Measurements from ENCODE around the gene EIF5B.
A peak's percentile ranks its signal among the peaks of the same experiment; 100 is the strongest.
"Not testable (repeated sequence)": the region's sequence is repeated elsewhere in the genome, so short reads cannot be mapped to it uniquely, and the experiment has no call there.

The EIF5B gene, protein sequence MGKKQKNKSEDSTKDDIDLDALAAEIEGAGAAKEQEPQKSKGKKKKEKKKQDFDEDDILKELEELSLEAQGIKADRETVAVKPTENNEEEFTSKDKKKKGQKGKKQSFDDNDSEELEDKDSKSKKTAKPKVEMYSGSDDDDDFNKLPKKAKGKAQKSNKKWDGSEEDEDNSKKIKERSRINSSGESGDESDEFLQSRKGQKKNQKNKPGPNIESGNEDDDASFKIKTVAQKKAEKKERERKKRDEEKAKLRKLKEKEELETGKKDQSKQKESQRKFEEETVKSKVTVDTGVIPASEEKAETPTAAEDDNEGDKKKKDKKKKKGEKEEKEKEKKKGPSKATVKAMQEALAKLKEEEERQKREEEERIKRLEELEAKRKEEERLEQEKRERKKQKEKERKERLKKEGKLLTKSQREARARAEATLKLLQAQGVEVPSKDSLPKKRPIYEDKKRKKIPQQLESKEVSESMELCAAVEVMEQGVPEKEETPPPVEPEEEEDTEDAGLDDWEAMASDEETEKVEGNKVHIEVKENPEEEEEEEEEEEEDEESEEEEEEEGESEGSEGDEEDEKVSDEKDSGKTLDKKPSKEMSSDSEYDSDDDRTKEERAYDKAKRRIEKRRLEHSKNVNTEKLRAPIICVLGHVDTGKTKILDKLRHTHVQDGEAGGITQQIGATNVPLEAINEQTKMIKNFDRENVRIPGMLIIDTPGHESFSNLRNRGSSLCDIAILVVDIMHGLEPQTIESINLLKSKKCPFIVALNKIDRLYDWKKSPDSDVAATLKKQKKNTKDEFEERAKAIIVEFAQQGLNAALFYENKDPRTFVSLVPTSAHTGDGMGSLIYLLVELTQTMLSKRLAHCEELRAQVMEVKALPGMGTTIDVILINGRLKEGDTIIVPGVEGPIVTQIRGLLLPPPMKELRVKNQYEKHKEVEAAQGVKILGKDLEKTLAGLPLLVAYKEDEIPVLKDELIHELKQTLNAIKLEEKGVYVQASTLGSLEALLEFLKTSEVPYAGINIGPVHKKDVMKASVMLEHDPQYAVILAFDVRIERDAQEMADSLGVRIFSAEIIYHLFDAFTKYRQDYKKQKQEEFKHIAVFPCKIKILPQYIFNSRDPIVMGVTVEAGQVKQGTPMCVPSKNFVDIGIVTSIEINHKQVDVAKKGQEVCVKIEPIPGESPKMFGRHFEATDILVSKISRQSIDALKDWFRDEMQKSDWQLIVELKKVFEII

GRCh38 chr2:99337113-99338028 lies at the start of gene EIF5B:
TSS of gene EIF5B (plus strand) at chr2:99337389. CDS start at chr2:99337555, 166 bp downstream.
- DNase-seq: peak; percentile 96

GRCh38 chr2:99297994-99298393 lies 39.2 kb upstream of the EIF5B start:
- peak; percentile 27 for DNase-seq

GRCh38 chr2:99299580-99299979 lies 37.6 kb upstream of the EIF5B start:
- no peak for DNase-seq

GRCh38 chr2:99301097-99301496 lies 36.1 kb upstream of the EIF5B start, which contains the start of gene LYG1:
TSS of gene LYG1 (minus strand) at chr2:99301197. CDS start at chr2:99295670, 5,527 bp downstream.
- DNase-seq: not testable (repeated sequence)

GRCh38 chr2:99317161-99317872 lies 19.9 kb upstream of the EIF5B start:
- no peak for DNase-seq

GRCh38 chr2:99317873-99318200 lies 19.4 kb upstream of the EIF5B start:
- not testable (repeated sequence) for DNase-seq

DNA sequence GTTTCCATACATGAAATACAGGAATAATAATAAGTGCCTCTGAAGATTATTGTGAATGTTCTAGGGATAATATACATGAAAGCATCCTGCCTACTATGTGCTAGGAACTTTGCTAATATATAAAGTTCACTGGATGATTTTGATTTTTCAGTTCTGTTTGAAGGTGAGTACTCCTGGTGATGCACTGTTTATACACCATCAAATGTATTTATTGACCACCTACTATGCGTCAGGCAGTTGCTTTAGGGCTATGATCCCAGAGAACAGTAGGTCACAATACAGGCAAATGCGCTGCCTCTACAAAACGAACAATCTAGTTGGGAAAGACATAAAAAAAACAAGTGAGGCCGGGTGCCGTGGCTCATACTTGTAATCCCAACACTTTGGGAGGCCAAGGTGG lies 11.8 kb upstream of the EIF5B start:
- DNase-seq: no peak

DNA sequence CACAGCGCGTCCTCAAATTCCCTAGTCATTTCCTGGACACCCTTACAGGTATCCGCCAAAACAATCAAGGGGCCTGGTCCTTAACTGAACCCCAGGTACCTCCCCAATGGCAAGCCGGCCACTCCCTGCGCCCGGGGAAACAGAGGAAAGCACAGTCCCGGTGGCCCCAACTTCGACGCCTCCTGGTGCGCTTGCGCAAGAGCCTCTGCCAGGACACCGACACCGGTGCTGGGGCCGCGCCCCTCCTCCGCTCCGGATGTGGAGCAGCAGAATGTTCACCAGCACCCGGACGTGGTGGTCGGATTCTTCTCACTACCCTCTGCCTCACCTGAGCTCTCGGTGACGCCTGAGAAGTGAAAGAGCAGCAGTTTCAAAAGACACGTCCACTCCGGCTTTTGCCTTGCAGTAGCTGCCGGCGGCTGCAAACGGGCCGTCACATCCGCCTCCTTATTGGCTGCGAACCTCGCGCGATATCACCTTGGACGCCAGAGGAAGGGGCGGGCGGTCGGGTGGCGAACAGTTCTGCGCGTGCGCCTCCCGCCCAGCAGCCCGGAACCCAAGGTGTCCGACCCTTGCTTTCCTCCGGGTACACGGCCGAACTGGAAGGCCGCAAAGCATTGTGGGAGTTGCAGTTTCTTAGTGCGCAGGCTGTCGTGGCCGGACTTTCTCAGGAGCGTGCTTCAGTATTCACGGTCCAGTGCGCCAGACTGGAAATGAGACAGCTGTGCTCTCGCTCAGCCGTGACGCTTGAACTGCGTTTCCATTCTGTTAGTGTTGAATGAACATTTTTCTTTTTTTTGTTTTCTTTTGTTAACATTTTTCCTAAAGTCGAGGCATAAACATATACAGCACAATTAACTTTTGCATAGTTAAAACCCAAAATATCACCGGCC lies 1.0 kb upstream of the EIF5B start, which contains the start of gene TXNDC9:
Gene TXNDC9, minus strand, starts transcription at position 423 of the 893 bp plus-strand sequence. CDS start 3,123 bp downstream, outside the sequence.
- DNase-seq: peak; percentile 100

GRCh38 chr2:99336804-99337112 lies 431 bp upstream of the EIF5B start:
- DNase-seq: no peak

DNA sequence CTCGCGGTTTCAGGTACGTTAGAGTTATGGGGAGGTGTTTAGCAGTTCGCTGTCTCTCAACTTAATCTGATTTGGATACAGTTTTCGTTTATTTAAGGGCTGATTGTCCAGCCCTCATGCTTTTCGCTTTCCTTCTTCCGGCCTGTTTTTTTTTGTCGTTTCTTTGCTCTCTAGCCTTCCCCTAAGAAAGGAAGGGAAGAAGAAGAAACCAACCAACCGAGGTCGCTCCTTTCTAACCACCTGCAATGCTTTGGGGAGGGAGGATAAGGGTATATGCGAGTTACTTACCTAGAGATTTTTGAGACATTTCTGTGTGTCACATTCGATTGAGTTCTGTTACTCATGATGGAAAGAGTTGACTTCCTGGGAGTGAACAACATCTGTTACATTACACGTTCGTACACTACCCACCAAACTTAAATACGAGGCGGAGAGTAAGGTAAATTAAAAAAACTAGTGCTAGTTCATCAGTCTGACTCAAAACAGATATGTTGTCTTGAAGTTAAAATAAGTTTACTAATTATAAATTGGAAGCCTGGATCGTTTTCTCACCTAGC lies 918 bp downstream of the EIF5B start:
- no peak for DNase-seq

GRCh38 chr2:99340669-99341236 lies 3.6 kb downstream of the EIF5B start:
- DNase-seq: no peak

GRCh38 chr2:99342536-99342935 lies 5.3 kb downstream of the EIF5B start:
- no peak for DNase-seq

DNA sequence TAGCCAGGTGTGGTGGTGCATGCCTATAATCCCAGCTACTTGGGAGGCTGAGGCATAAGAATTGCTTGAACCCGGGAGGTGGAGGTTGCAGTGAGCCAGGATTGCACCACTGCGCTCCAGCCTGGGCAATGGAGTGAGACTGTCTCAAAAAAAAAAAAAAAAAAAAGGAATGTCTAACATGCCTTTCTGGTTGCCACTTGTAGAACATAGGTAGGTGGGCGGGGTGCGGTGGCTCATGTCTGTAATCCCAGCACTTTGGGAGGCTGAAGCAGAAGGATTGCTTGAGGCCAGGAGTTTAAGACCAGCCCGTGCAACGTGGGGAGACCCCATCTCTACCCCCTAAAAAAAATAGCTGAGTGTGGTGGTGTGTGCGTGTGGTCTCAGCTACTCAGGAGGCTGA lies 8.3 kb downstream of the EIF5B start:
- DNase-seq: not testable (repeated sequence)

GRCh38 chr2:99346218-99346617 lies 9.0 kb downstream of the EIF5B start:
- no peak for DNase-seq

DNA sequence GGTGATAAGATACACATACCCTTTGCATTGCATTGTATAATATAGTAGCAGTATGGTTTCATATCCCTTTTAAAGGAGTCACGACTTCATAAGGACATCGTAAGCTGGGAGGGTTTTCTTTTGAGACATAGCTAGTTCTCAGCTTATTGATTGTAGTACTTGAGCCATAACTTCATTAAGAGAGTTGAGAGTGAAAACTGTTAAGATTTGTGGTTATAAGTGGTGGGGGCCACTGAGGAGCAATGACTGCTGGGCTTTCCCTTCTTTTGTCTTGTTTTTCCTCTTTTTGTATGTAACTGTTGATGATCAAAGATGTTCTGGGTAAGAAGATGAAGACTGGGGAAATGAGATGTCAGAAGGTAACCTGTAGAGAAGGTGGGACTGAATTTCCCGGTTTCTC lies 11.0 kb downstream of the EIF5B start:
- DNase-seq: no peak

- DNase-seq: no peak
These were observed 13.0 kb downstream of the EIF5B start for GRCh38 chr2:99350194-99350593.

DNA sequence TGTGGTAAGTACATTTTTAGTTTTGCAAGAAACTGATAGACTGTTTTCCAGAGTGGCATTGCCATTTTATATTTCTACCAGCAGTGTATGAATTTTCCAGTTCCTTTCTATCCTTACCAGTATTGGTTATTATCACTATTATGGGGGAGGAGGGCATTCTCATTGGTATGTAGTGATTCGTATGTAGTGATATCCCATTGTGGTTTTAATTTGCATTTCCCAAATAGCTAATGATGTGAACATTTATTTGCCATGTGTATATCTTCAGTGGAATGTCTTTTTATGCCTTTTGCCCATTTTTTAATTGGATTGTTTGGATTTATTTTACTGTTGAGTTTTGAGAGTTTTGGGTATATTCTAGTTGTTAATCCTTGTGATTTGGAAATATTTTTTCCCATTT lies 16.9 kb downstream of the EIF5B start:
- DNase-seq: peak; percentile 66

DNA sequence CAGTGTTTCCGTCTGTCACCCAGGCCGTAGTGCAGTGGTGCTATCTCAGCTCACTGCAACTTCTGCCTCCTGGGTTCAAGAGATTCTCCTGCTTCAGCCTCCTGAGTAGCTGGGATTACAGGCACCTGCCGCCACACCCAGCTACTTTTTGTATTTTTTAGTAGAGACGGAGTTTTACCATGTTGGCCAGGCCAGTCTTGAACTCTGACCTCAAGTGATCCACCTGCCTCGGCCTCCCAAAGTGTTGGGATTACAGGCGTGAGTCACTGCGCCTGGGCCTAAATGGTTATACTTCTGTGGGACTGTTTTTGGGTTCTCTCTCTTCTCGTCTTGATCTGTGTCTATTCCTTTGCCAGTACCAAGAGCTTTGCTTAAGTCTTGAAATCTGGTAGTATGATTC lies 17.6 kb downstream of the EIF5B start:
- DNase-seq: not testable (repeated sequence)

DNA sequence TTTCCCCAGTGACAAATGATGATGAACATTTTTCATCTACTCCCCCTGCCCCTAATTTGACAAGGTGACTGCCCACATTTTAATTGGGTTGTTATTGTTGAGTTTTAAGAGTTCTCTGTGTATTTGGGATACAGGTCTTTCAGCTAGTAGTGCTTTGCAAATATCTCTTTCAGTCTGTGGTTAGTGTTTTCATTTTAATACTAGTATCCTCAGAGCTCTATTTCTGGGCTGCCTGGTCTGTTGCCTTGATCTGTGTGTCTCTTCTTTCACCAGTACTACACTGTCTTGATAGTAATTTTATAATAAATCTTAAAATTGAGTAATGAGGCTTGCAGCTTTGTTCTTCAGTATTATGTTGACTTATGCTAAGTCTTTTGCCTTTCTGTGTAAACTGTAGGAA lies 19.7 kb downstream of the EIF5B start:
- DNase-seq: no peak

DNA sequence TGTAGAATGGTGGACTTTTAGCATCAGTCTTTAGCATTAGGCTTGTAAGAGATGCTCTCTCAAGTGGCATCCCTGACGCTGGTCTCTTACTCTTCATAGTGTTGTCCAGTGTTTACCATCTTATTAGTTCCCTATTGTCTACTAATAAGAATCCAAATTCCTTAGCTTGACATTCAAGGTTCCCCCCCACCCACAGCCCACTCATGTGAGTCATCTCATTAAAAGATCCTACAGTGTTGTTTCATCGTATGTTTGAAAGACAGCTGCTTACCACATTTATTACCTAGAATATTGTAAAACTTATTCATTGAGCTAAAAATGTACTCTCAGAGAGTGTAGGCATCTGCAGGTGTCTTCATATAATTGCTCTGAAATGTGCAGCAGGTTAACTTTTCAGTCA lies 28.5 kb downstream of the EIF5B start:
- no peak for DNase-seq
